HG02938 (cell line): Measurements from ENCODE around the gene TIMM17A.
"Not testable (repeated sequence)": the region's sequence is repeated elsewhere in the genome, so short reads cannot be mapped to it uniquely, and the experiment has no call there.

Experiments
- ATAC-seq: cut with Tn5 transposase; IDR thresholded peaks from one replicate; pipeline ENCODE4 v1.9.1; 2021; ENCODE audit warnings: mild to moderate bottlenecking, moderate library complexity; ENCODE audit not compliant: unreplicated experiment

TIMM17A gene

GRCh38 chr1:202014060-202014459, 58.8 kb downstream of the TIMM17A start:
- no peak for ATAC-seq

GRCh38 chr1:202014915-202015661, 59.8 kb downstream of the TIMM17A start:
- ATAC-seq: no peak

- ATAC-seq: no peak
Measured at GRCh38 chr1:202015662-202015937, 60.3 kb downstream of the TIMM17A start.

- ATAC-seq: no peak
Measured at GRCh38 chr1:202016022-202016810, 60.9 kb downstream of the TIMM17A start.

GRCh38 chr1:202016811-202017748, 61.8 kb downstream of the TIMM17A start:
- ATAC-seq: no peak

GRCh38 chr1:202017749-202018467, 62.6 kb downstream of the TIMM17A start:
- no peak for ATAC-seq

- ATAC-seq: no peak
Measured at GRCh38 chr1:202018468-202019234, 63.3 kb downstream of the TIMM17A start.

- ATAC-seq: not testable (repeated sequence)
Measured at GRCh38 chr1:202019235-202019558, 63.9 kb downstream of the TIMM17A start.
